SW 1271 (cell line): ENCODE measurements around the gene OCA2.
"Not testable (repeated sequence)": the region's sequence is repeated elsewhere in the genome, so short reads cannot be mapped to it uniquely, and the experiment has no call there.

Experiments
- DNase-seq, 2 experiments: peaks; one replicate each; lab custom pipeline; 2025; lab: John Stamatoyannopoulos, UW

The OCA2 gene

DNA sequence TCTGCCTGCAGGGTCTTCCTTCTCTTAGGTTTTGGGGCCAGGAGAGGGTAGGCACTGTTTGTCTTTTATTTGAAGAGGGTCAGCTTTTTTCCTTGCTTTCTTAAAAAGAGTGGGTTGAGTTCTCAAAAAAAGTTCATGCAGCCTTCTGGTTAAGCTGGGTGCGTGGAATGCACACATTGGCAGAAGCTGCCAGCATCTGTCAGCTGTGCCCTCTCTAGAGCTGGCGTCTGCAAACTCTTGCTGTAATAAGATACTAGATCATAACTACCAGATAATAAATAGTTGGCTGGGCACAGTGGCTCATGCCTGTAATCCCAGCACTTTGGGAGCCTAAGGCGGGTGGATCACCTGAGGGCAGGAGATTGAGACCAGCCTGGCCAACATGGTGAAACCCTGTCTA, 373.4 kb downstream of the OCA2 start:
- no peak for DNase-seq

- DNase-seq = no peak
Observed at GRCh38 chr15:27723821-27724220, 375.3 kb downstream of the OCA2 start.

GRCh38 chr15:27722102-27722501, 377.0 kb downstream of the OCA2 start:
- DNase-seq = no peak

GRCh38 chr15:27714675-27715074, 384.4 kb downstream of the OCA2 start:
- no peak for DNase-seq

DNA sequence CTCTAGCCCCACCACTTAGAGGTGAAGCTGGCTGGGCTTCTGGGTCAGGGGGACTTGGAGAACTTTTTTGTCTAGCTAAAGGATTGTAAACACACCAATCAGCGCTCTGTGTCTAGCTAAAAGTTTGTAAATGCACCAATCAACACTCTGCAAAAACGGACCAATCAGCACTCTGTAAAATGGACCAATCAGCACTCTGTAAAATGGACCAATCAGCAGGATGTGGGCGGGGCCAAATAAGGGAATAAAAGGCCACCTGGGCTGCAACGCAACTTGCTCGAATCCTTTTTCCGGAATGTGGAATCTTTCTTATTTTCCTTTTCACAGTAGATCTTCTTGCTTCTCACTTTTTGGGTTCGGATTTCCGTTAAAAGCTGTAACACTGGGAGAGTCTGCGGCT, 385.3 kb downstream of the OCA2 start:
- DNase-seq = not testable (repeated sequence)

DNA sequence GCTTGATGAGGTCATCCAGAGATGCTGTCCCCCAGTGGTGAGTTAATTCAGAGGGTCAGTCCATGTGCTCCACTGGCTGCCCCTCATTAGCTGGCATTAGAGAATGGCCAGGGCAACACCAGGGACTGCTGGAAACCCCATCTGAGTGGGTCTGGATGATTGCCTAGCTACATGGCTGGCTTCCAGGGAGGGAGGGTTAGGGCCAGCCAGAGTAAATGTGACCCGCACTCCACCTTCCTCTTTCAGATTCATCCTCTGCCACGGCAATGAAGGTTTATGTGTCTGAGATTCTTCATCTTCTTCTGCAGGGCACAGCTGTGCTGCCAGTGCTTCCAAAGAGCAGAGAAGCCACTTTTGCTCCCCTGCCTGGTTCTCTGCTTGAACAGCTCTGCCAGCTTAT, 391.9 kb downstream of the OCA2 start:
- no peak for DNase-seq

DNA sequence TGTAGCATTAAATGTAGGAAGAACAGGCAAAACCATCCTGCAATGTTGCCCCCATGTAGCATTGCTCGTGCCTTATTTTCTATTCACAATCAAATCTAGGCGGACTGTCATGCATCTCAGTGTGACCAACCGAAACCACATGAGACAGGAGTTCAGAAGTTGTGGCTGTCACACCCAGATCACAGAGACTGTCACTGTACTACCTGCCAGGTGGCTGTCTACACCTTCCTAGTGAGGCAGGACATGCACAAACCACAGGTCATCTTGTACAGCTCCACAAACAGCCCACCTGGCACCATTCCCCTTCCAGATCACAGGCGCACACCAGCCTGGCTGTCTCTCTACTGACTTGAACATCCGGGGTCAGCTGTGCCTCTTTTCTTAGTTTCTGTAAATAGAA, 392.8 kb downstream of the OCA2 start:
- DNase-seq = no peak

GRCh38 chr15:27705056-27705455, 394.1 kb downstream of the OCA2 start:
- no peak for DNase-seq
